Neutrophil (primary cell): ENCODE measurements around the gene PRSS33.

Source experiments
- H3K27ac ChIP-seq: fragments of 200-600 bp; sonication (generic); 2 replicates; pipeline ENCODE4 v1.5.1; 2016; ENCODE audit warnings: mild to moderate bottlenecking, moderate library complexity
- H3K27me3 ChIP-seq: fragments of 200-600 bp; sonication (generic); 2 replicates; pipeline ENCODE4 v1.6.0; 2016; ENCODE audit warnings: mild to moderate bottlenecking
- H3K36me3 ChIP-seq: fragments of 200-600 bp; sonication (generic); 2 replicates; pipeline ENCODE4 v1.5.1; 2017
- H3K4me1 ChIP-seq, 2 experiments: fragments of 200-600 bp in 1 of 2; sonication (generic) in 1 of 2; 1 replicate in 1 of 2; 2 replicates in 1 of 2; pipeline versions ENCODE4 v1.5.1 to v1.6.1; 2013 to 2016; ENCODE audit warnings: low read depth in 1 of 2, low read length in 1 of 2, mild to moderate bottlenecking in 1 of 2, moderate library complexity in 1 of 2; ENCODE audit not compliant: control insufficient read depth in 1 of 2, insufficient read depth in 1 of 2
- H3K4me3 ChIP-seq, 2 experiments: fragments of 200-600 bp in 1 of 2; sonication (generic) in 1 of 2; 1 replicate in 1 of 2; 2 replicates in 1 of 2; pipeline ENCODE4 v1.5.1; 2013 to 2016; ENCODE audit warnings: low read depth in 1 of 2, low read length in 1 of 2, mild to moderate bottlenecking in 1 of 2, moderate library complexity in 1 of 2
- H3K9me3 ChIP-seq: fragments of 200-600 bp; sonication (generic); 2 replicates; pipeline ENCODE4 v1.5.1; 2016
- TF ChIP-seq, protein P1 (sequence below): fragments of 200-600 bp; sonication (generic); IDR thresholded peaks from 2 replicates; pipeline ENCODE4 v1.5.1; 2016; ENCODE audit warnings: antibody characterized with exemption

The PRSS33 gene, protein sequence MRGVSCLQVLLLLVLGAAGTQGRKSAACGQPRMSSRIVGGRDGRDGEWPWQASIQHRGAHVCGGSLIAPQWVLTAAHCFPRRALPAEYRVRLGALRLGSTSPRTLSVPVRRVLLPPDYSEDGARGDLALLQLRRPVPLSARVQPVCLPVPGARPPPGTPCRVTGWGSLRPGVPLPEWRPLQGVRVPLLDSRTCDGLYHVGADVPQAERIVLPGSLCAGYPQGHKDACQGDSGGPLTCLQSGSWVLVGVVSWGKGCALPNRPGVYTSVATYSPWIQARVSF

DNA sequence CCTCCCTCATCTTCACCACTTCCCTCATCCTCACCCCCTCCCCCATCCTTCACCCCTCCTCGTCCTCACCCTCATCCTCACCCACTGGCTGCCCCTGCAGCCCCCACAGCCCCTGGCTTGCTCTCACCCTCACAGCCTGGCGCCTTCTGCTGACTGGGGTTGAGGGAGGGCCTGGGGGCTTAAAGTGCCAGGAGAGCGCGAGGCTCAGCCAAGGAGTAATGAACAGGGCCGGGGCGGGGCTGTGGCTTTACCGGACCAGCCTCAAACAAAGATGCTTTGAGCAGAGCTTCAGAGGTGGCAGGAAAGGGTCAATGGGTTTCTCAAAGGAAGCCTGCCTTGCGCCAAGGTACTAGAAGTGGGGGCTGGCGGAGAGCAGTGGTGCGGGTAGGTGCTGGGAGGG, at the start of gene PRSS33:
TSS of gene PRSS33 (minus strand) at position 155 of the 400 bp plus-strand sequence. CDS start 1,013 bp downstream, outside the sequence.
- Histone ChIP-seq H3K27me3 (peaks cover 91% of the 10 kb centered on the region), H3K4me3 (no peak within 1 kb of the TSS), H3K4me1 (peaks cover 16 to 17% of the 10 kb centered on the region in 2 experiments), H3K36me3 (no peaks in the 10 kb centered on the region), H3K9me3 (no peaks in the 10 kb centered on the region), H3K27ac (no peak within 1 kb of the TSS)
- TF ChIP-seq, protein P1, sequence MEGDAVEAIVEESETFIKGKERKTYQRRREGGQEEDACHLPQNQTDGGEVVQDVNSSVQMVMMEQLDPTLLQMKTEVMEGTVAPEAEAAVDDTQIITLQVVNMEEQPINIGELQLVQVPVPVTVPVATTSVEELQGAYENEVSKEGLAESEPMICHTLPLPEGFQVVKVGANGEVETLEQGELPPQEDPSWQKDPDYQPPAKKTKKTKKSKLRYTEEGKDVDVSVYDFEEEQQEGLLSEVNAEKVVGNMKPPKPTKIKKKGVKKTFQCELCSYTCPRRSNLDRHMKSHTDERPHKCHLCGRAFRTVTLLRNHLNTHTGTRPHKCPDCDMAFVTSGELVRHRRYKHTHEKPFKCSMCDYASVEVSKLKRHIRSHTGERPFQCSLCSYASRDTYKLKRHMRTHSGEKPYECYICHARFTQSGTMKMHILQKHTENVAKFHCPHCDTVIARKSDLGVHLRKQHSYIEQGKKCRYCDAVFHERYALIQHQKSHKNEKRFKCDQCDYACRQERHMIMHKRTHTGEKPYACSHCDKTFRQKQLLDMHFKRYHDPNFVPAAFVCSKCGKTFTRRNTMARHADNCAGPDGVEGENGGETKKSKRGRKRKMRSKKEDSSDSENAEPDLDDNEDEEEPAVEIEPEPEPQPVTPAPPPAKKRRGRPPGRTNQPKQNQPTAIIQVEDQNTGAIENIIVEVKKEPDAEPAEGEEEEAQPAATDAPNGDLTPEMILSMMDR = no peak

DNA sequence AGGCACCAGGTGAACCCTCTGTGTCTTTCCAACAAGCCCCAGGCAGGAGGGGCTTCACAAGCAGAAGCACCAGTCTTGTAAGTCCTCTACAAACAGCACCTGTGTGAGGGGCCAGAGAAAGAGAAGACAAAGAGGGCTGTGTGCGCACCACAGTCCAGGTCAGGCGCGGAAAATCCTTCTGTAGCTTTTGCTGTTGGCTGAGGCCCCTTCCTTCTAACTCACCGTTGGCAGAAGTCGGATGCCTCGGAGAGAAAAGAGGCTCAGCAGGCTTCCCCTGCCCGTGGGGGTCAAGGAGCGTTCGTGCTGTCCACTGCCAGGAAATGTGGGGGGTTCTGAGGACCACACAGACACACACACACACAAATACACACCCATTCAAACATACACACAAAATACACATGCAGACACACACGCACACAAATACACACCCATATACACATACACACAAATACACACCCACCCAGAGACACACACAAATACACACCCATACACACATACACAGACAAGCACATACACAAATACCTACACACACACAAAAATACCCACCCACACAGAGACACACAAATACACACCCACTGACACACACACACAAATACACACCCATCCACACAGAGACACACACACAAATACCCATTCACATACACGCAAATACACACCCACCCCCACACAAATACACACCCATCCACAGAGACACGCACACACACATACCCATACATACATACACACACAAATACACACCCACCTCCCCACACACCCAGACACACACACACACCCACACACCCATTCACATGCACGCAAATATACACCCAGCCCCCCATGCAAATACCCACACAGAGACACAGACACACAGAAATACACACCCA, 49.5 kb upstream of the PRSS33 start:
- Histone ChIP-seq H3K27ac (no peak overlapping the region), H3K4me1 (peaks cover 6% of the 10 kb centered on the region in 2 experiments), H3K4me3 (no peak overlapping the region), H3K9me3 (no peaks in the 10 kb centered on the region), H3K27me3 (peaks cover 31% of the 10 kb centered on the region), H3K36me3 (no peaks in the 10 kb centered on the region)
- TF ChIP-seq, protein P1 = no peak

DNA sequence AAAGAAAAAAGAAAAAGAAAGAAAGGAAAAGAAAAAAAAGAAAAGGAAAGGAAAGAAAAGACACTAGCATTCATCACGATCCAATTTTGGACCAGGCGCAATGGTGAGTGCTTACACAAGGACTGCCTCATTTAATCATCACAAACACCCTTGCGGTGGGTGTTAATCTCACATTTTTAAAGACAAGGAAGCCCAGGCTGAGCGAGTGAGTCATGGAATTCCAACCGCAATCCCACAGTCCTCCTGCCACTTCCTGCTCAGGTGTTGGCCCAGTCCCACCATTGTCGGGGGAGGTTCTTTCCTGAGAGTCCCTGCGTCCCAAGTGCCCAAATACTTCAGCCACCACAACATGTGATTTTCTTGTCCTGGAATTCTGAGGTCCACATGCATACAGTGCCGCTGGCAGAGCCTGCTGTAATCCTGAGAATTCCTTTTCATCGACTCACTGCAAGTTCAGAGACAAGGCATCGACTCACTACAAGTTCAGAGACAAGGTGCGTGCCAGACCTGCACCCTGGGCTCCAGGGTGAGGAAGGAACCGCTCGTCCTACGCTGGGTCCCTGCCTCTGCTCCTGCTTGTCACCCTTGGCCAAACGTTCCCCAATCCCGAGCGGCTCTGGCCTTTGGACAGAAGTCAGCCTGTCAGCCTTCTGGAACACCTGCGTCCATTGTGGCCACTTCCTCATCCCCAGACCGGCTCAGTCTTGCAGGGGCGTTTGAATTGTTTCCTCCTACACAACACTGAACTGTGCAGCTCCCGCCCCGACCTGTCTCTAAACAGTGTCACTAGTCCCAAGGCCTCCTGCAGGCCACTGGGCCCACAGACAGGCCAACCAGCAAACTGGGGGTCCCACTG, 48.5 kb upstream of the PRSS33 start:
- H3K9me3 ChIP-seq = no peaks in the 10 kb centered on the region
- TF ChIP-seq, protein P1 = no peak
- peaks cover 31% of the 10 kb centered on the region for H3K27me3 ChIP-seq
- H3K4me1 ChIP-seq = peaks cover 0 to under 1% of the 10 kb centered on the region in 2 experiments
- H3K27ac ChIP-seq = no peak overlapping the region
- no peaks in the 10 kb centered on the region for H3K36me3 ChIP-seq
- H3K4me3 ChIP-seq = no peak overlapping the region

DNA sequence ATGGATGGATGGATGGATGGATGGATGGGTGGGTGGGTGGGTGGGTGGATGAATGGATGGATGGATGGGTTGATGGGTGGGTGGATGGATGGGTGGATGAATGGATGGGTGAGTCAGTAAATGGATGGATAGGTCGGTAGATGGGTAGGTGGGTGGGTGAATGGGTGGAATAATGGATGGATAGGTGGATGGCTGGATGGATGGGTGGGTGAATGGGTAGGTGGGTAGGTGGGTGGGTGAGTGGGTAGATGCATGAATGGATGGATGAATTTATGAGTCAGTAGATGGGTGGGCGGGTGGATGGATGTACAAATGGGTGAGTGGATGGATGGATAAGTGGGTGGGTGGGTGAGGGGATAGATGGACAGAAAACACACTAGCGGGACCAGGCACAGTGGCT, 47.6 kb upstream of the PRSS33 start:
- TF ChIP-seq, protein P1 = no peak

DNA sequence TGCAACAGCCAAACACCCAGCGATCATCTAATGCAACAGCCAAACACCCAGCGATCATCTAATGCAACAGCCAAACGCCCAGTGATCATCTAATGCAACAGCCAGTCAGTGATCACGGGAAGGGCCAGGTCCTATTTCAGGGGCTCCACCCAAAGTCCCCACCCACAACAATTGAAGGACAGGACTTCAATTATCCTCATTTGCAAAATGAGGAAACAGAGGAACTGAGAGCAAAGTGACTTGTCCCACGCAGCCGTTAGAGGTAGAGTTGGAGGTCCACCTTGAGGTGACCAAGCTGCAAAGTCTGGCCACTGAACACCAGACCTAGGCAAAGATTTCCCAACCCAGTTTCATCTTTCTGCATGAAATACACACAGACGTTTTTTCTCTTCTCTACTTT, 46.4 kb upstream of the PRSS33 start:
- TF ChIP-seq, protein P1 = no peak
- peaks cover 12 to 14% of the 10 kb centered on the region in 2 experiments for H3K4me1 ChIP-seq
- H3K36me3 ChIP-seq = no peaks in the 10 kb centered on the region
- no peaks in the 10 kb centered on the region for H3K9me3 ChIP-seq
- peaks cover 24% of the 10 kb centered on the region for H3K27me3 ChIP-seq
- no peak overlapping the region for H3K27ac ChIP-seq
- H3K4me3 ChIP-seq = no peak overlapping the region

More for the DNA sequence above, 47.6 kb upstream of the PRSS33 start:
- Histone ChIP-seq H3K36me3 (no peaks in the 10 kb centered on the region), H3K4me1 (peaks cover 6 to 9% of the 10 kb centered on the region in 2 experiments), H3K4me3 (no peak overlapping the region), H3K27me3 (peaks cover 31% of the 10 kb centered on the region), H3K9me3 (no peaks in the 10 kb centered on the region), H3K27ac (no peak overlapping the region)
